HEK293 (cell line): Measurements from ENCODE around the gene PRDM13.

Experiments
- CTCF ChIP-seq: fragments of 450-650 bp; formaldehyde crosslinking; IDR thresholded peaks from 2 replicates; pipeline ENCODE4 v1.5.1; 2016; ENCODE audit warnings: missing biosample characterization, missing genetic modification characterization
- ZBTB8A ChIP-seq: fragments of 450-650 bp; formaldehyde crosslinking; IDR thresholded peaks from 2 replicates; pipeline ENCODE4 v1.5.1; 2016; ENCODE audit warnings: missing biosample characterization, missing genetic modification characterization
- ZNF174 ChIP-seq: fragments of 450-650 bp; formaldehyde crosslinking; IDR thresholded peaks from 2 replicates; pipeline ENCODE4 v1.5.0; 2017; ENCODE audit warnings: missing biosample characterization, mild to moderate bottlenecking, missing genetic modification characterization
- ZNF211 ChIP-seq: fragments of 450-650 bp; formaldehyde crosslinking; IDR thresholded peaks from 2 replicates; pipeline ENCODE4 v1.5.1; 2016; ENCODE audit warnings: low read depth, missing biosample characterization, missing genetic modification characterization

DNA sequence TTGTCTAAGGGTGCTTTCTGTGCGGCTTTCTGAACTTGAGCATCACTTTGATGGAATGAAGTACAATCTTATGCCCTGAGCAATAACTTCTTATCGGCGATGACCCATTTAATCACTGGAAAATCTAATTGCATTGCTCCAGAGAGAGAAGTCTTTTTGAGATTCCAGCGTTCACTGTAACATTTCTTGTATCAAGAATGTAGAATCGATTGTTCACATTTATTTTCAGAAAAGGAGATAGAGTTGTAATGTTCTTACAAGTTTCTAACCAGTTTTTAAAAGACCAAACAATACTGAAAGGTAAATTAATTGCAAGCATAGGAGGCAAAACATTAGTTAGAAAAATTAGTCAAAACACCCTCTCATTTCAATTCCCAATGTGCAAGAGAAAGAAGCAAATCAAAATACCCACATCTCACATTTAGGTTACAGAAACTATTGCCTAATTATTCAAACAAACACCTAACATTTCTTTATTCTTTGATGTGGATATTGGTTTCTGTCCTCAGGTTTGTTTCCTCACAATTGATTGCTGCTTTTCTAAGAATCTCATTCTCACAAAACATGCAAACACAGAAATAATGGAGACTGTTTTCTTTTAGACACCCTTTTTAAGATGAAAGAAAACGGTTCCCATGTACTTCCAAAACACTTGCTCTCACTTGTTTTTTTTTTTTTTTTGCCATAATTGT, 14.8 kb upstream of the PRDM13 start:
- TF ChIP-seq CTCF (tag by site-specific recombination) = no peak
- no peak for TF ChIP-seq ZNF174 (tag by site-specific recombination)
- TF ChIP-seq ZBTB8A = no peak
- no peak for TF ChIP-seq ZNF211 (tag by site-specific recombination)
